Occipital lobe (tissue), 2 donors: ENCODE data around the gene FAM184B. TPM values are rescaled to one million over a fixed set of nuclear protein-coding genes. Genes with fewer than 3 reads are reported as not detected.
"Not testable (repeated sequence)": the region's sequence is repeated elsewhere in the genome, so short reads cannot be mapped to it uniquely, and the experiment has no call there.

Source experiments
- DNase-seq: peaks from one replicate; lab custom pipeline; 2025; lab: John Stamatoyannopoulos, UW
- total RNA-seq: library from RNA; depleted of rRNA; stranded (reverse); fragments of >200 nt; gene quantifications from one replicate; pipeline ENCODE4 v1.2.3, GENCODE V29; 2014

FAM184B gene
- total RNA-seq, 1 donor from 2014 or later = 3.6 TPM

DNA sequence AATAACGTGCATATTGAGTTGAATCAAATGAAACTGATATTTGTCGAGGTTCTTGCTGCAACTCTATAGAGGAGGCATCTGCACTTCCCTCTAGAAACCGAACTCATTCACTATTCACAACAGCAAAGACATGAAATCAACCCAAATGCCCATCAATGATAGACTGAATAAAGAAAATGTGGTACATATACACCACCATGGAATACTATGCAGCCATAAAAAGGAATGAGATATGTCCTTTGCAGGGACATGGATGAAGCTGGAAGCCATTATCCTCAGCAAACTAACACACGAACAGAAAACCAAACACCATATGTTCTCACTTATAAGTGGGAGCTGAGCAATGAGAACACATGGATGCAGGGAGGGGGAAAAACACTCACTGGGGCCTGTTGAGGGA lies 96.8 kb downstream of the FAM184B start:
- DNase-seq = not testable (repeated sequence)

DNA sequence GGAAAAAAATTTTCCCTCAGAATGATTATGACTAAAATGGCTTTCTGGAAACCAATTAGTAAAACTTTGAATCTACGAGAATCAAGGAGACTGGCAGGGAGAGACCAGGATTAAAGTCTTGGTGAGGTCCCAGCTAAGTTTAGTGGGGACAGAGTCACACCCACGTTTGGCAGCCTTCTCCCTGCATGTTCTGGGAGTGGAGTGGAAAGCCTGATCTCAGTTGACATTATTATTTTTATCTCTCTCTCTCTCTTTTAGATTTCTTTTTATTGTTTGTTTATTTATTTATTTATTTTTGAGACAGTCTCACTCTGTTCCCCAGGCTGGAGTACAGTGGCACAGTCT lies 99.2 kb downstream of the FAM184B start:
- no peak for DNase-seq

DNA sequence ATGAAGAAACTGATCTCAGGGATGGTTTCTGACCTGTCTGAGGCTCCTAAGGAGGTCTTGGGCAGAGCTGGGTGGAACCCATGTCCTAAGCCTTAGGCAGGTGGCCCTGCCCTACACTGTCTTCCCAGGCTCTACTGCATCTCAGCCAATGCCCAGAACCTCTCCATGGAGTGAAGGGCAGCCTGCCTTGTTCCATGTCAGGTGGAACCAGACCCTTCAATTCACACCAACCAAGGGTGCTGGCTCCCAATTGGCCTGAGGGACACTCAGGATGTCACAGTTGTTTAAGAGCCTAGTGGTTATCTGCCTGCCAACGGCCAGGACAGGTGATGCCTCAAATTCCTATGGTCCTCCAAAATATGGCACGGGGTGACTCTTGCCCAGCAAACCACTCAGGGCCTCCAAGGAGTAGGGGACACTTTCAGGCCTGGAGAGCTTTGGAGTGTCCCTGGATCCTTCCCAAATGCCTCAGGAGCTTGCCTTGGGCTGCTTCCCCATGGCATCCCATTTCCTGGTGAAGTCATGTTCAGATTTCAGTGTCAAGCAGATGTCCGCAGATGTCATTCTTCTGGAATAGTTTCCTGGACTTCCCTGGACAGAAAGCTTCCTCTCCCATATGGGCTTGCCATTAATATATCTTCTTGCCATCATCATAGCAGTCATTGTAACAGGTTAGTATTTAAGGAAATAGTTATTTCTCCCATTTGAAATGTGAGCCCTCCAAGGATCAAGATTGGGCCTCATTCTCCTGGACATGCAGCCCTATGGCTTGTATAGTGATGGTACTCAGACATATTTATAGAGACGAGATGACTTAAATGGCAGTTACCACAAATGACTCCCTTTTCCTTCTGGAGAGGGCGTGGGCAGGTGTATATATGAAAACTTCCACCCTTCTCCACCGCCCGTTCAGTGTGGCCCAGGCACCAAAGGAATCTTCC lies 99.9 kb downstream of the FAM184B start:
- DNase-seq = no peak

DNA sequence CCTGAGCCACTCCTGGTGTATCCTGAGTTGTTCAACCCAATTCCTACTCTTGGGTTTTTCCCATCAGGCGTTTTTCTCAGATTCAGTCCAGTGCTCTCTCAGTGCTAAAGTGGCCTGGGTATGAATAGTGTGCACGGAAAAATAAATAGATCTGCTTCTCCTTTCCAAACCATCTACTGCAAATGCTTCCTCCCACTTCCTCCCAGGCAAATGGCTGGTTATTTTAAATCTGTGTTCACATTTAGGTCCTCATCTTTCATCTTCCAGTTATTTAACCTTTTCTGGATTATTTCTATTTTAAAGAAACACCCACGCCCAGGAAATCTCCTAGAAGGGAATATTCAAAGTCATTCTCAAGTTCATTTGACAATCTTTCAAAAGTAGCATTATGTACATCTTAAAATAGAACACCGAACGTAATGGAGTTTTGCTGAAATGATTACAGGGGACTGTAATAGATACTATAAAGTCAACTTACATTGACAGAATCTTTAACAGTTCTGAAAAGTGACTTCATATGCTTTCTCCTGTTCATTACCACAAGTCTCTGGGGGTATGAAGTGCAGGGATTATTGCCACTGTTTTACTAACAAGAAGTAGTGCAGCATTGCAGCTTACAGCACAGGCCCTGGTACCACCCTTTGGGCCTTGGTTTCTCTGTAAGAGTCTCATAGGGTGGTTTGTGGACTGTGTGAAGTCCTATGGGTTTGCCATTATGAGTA lies 100.7 kb downstream of the FAM184B start:
- no peak for DNase-seq

DNA sequence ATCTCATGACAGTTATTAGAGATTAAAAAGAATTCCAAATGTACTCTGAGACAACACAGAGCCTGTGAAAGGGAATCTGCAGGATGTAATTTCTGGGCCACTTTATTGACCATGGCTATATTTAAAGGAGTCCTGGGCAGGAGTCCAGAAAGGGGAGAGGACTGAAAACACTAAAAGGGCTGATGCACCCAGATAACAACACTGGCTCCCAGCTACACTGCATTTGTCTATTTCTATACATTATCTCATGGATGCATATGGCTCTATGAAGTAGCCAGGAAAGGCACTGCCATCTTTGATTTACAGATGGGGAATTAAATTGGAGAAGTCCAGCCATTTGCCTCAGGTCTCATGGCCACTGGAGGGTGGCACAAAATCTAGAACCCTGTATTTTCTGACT lies 111.0 kb downstream of the FAM184B start:
- DNase-seq = no peak

DNA sequence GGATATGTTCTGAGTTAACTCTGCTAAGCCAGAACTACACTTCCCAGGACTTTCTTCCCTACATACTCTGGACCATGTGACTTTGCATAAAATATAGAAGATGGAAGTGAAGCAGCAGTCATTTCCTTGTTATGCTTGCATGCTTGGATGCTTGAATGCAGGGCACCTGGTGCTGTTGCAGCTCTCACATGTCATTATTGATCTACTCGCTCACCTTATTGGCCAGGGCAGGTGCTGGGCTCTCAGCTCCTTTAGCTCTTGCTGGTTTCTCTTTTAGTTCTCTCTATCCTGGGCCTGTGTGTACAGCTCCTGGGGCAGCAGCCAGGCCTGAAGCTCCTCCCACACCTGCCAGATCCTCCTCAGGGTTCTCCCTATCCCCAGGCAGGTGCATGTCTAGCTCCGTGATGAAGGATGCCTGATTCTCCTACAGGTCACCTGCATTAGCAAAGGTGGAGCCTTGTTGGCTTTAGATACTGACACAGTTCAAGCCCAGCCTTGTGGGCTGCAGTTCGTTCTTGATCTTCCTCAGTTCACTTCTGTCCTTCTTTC lies 113.7 kb downstream of the FAM184B start:
- DNase-seq = no peak

DNA sequence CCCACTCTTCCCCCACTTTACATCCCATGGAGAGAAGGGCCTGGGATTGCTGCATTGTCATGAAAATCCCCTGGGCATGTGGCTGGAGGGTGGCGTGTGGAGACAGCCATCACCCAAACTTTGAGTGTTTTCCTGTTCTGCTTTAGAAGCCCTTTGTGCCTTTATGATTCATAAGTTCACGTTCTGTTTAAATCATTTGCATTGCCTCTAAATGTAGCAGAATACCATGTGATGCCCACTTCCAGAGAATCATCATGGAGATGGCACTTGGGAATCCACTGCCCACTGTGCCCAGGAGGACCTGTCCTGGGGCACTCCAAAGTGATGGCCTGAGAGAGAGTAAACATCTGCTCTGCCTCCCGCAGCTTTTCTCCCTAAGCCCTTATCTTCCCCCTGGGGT lies 114.2 kb downstream of the FAM184B start:
- no peak for DNase-seq

DNA sequence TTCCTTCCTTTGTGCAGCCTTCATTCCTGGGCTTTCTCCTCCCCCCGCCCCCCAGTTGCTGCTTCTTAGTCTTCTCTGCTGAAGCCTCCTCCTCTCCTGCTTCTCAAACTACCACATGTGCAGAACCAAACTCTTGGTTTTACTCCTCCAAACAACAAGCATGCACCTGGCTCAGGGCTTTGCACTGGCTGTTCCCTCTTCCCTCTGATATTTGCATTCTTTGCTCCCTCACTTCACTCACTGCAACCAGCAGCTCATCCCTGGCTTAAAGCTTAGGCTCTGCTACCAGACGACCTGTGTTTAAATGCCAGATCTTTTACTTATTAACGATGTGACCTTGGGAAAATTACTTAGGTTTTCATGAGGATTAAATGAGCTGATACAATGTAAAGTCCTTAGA lies 115.6 kb downstream of the FAM184B start:
- no peak for DNase-seq

DNA sequence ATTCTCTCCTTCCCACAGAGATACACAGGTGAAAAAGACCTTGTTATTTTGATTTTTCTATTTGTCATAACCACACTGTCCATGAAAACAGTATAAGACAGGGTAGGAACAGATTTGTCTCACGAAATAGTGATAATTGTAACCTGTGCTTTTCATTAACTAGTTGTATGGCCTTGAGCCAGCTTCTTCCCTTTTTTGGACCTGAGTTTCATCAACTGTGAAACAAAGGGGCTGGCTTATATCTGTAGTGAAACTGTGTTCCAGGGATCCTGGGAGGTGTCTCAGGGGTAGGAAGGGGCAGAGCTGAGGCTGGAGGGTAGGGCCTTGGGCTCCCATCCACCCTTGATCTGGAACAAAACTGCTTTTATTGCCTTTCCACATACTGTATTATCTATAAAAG lies 116.1 kb downstream of the FAM184B start:
- no peak for DNase-seq

DNA sequence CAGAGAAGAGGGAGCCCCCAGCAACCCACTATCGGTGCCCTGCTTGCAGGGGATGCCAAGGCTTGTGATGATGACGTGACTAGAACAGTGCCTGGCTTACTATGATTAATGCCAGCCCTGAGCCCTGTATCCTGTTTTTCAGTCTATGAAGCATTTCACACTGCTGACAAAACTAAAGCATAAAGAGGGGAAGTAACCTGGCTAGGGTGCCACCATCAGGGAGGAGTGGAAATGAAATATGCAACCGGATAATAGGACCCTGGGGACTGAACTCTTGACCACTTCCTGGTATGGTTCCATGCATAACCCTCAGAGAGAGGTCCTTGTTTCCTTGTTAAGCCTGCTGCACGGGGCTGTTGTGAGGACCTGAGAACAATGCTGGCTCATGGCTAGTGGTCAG lies 116.7 kb downstream of the FAM184B start:
- DNase-seq = no peak

DNA sequence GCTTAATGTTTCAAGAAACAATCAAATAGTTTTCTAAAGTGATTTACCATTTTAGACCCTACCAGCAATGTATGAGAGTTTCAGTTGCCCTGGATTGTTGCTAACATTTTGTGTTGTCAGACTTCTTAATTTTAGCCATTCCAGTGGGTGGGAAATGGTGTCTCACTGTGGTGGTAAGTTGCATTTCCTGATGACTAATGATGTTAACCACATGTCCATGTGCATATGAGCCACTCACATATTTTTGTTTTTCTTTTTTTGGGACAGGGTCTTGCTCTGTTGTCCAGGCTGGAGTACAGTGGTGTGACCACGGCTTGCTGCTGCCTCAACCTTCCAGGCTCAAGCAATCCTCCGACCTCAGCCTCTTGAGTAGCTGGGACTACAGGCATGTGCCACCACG lies 118.7 kb downstream of the FAM184B start:
- DNase-seq = no peak

DNA sequence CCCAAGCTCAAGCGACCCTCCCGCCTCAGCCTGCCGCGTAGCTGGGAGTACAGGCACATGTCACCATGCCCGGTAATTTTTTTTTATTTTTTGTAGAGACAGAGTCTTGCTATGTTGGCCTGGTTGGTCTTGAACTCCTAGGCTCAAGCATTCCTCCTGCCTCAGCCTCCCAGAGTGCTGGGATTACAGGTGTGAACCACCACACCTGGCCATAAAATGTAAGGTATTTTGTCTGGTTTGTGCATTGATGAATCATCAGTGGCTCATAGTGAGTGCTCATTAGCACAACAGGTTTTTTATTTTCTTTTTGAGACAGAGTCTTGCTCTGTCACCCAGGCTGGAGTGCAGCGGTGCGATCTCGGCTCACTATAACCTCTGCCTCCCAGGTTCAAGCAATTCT lies 122.2 kb downstream of the FAM184B start:
- not testable (repeated sequence) for DNase-seq

DNA sequence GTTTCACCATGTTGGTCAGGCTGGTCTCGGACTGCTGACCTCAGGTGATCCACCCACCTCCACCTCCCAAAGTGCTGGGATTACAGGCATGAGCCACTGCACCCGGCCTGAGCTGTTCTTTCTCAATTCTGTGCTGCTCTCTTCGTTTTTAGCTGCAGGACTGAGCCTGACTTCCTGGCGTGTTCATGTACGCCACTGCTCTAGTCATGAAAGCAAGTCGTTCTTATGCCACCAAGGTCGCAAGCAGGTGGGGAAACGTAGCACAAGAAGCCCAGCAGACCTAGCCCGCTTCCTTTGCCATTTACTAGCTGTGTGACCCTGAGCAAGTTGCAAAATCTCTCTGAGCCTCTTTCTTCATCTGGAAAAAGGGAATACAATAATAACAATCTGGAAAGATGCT lies 123.6 kb downstream of the FAM184B start:
- DNase-seq = no peak

DNA sequence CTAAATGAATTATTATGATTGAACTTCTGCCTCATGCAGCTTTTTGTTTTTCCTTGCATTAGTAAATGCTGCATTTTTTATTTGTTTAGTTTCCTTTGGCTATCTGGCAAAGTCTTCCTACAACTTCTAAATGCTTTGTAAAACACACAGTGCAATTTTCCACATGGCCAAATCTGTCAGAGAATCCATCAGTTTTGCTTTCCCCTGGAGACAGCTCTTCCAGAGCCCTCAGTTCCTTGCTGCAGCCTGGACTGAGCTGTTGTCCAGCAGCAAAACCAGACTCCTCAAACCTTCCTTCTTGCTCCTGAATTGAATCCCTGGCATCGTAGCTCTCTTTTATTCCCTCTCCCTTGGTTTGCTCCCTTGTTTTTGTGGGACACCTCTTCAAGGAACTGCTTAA lies 124.3 kb downstream of the FAM184B start:
- DNase-seq = no peak

DNA sequence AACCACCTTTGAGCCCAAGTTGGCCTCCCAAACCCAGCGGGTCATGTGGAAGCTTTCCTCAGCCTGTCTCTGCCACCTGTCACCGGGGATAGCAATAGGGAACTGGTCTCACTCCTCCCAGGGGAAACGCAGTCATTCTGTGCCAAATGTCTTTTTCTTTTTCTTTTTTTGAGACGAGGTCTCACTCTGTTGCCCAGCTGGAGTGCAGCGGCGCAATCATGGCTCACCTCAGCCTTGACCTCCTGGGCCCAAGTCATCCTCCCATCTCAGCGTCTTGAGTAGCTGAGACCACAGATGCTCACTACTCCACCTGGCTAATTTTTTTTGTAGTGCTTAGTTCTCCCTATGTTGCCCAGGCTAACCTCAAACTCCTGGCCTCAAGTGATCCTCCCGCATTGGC lies 126.7 kb downstream of the FAM184B start:
- DNase-seq = no peak

DNA sequence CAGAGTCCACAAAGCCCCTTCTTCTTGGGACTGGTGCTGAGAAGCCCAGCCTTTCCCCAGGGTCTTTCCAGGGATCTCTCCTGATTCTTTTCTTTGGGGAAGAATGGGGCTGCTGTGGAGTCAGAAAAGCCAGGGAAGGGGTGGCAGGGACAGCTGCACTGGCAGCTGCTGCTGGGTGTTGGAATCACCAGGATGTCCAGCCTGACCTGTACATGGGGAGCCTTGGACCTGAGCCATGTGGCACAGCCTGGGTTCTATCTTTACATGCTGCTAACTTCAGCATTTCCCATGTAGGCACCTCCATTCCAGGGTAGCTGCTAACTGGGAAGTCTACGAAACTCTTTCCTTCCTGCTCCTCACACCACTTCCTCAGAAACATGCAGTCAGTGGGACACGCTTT lies 131.0 kb downstream of the FAM184B start:
- DNase-seq = no peak

DNA sequence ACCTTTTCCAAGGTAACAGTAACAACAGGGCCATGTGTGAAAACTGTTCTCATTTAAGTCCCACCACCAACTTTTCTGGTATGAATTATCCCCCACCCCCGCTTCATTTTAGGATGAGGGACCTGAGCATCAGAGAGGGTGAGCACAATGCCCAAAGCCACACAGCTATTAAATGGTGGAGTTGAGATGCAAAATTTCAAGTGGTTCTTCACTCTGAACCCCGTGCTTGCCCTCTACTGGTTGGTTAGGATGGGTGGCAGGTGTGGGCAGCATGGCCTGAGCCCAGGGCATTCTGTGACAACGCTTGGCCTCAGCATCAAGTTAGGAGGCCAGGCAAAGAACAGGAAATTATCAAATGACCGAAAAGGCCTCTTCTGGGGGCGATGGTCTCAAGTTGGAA lies 133.5 kb downstream of the FAM184B start:
- DNase-seq = no peak

DNA sequence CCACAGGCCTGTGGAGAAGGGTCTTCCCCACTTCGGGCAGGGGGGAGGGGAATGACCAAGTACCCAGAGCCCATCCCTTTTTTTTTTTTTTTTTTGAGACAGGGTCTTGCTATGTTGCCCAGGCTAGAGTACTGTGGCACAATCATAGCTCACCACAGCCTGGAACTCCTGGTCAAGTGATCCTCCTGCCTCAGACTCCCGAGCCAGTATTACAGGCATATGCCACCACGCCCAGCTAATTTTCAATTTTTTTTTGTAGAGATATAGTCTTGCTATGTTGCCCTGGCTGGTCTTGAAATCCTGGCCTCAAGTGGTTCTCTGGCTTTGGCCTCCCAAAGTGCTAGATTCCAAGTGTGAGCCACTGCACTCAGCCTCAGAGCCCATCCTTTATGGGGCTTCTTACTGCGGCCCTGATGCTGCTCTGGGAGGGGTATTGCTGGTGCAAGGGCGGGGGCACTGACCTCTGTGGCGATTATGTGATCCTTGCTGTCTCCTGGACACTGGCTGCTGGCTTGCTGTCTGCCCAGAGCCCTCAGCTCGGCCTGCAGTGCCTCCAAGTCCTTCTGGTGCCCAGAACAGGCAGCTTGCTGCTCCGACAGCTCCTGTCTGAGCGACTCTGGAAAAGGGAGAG lies 134.1 kb downstream of the FAM184B start:
- DNase-seq = no peak

DNA sequence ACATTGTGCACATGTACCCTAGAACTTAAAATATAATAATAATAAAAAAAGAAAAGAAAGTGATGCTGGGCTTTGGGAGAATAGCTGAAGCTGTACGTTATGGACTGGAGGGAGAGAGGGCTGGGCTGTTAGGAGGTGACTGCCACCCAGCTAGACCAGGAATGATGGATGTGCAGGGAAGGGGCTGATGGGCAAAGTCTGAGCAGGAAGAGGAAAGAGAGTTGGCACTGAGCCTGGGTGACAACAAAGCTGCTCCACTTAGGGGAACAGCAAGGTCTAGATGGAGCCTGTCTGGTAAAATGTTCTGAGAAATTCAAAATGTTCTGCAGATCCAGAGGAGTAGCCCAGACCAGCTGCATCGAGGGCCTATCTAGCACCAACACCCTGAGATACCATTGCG lies 134.7 kb downstream of the FAM184B start:
- DNase-seq = no peak

DNA sequence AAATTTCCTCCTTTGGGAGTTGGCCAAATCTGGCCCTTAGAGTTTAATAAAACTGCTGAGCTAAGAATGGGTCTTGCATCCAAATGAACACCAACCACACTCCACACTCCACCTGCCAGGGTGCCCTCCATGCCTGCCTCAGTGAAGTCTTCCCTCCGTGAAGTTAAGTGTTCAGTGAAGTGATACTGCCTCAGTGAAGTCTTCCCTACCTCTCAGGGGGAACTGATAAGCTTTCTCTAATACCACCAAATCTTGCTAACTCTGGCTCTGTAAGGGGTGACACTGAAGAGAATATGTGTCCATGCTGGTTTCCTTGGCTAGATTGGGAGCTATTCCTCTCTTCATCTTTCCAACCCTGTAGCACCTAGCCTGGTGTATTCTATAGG lies 139.0 kb downstream of the FAM184B start:
- no peak for DNase-seq

DNA sequence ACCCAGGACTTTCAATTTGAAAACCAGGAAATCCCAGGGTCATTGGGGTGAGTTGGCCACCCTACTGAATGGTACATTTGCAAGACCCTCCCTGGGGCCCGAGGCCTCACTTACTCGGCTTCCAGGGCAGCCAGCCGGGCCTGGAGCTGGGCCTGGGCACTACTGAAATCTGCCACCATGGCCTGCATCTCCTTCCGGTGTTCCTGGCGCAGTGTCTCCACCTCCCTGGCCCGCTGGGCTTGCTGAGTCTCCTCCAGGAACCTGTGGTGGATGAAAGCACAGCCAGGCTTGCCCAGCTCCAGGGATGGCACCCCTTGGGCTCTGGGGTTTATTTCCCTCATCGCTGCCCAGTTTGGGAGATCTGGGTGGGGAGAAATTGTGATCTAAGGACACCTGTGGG lies 142.3 kb downstream of the FAM184B start:
- no peak for DNase-seq
